Measurements from ENCODE around the gene P2RX4. TPM values are rescaled to one million over a fixed set of nuclear protein-coding genes. Genes with fewer than 3 reads are reported as not detected.

P2RX4 gene
- total and polyA plus RNA-seq, 2 of the 8 experiments (the other 6 are each of a cell fraction or from before 2014, with no cell fraction given), result 9.5 to 12.2 TPM

GRCh38 chr12:121189619-121190155, 20.2 kb upstream of the P2RX4 start:
- Histone ChIP-seq H3K27ac (ENCODE audit: low read depth, low read length) (no peak overlapping the region), H3K9ac (replicated peaks in 1 of 4; ENCODE audit: extremely low read depth in 1 of 4, low read depth in 3 of 4, low read length in 3 of 4) (no peak overlapping the region), H3K56ac (replicated peaks; ENCODE audit: insufficient read length, low read depth, low read length) (no peak overlapping the region), H3K18ac (ENCODE audit: extremely low read depth, low read length) (no peak overlapping the region), H2BK20ac (ENCODE audit: low read length) (no peak overlapping the region), H4K8ac (ENCODE audit: extremely low read depth, insufficient read depth, low read length) (peak overlapping the region; percentile 28; the same call in 1 of the 2 replicates), H3K4me2 (ENCODE audit: insufficient read depth in 1 of 2, low read depth in 2 of 2, low read length in 2 of 2) (no peak overlapping the region), H3K27me3 (replicated peaks in 1 of 4; ENCODE audit: control insufficient read depth in 3 of 4, extremely low read depth in 1 of 4, insufficient read depth in 3 of 4, low read length in 3 of 4) (no peaks in the 10 kb centered on the region), H3K79me2 (ENCODE audit: control insufficient read depth in 1 of 2, insufficient read depth in 2 of 2, low read length in 2 of 2) (no peaks in the 10 kb centered on the region), H3K4me3 (ENCODE audit: extremely low read depth in 1 of 4, insufficient read depth in 2 of 4, low read depth in 3 of 4, low read length in 4 of 4) (no peak overlapping the region), H3K36me3 (ENCODE audit: control insufficient read depth in 2 of 4, insufficient read depth in 4 of 4, low read length in 3 of 4) (no peaks in the 10 kb centered on the region), H2BK5ac (ENCODE audit: low read depth, low read length) (no peak overlapping the region), H3K9me3 (ENCODE audit: insufficient read depth in 2 of 2, low read depth in 1 of 2, low read length in 1 of 2) (no peaks in the 10 kb centered on the region), H3K79me1 (ENCODE audit: low read depth, low read length) (no peaks in the 10 kb centered on the region), H2BK15ac (ENCODE audit: low read length) (peak overlapping the region; percentile 97; the same call in 1 of the 2 replicates), H4K20me1 (replicated peaks in 1 of 2; ENCODE audit: control insufficient read depth in 1 of 2, insufficient read depth in 2 of 2, low read length in 2 of 2) (no peaks in the 10 kb centered on the region), H3K4me1 (replicated peaks in 1 of 4; ENCODE audit: control insufficient read depth in 3 of 4, insufficient read depth in 4 of 4, low read length in 3 of 4) (no peaks in the 10 kb centered on the region), H3K4ac (replicated peaks; ENCODE audit: insufficient read length, low read depth, low read length) (no peak overlapping the region), H4K91ac (replicated peaks; ENCODE audit: insufficient read length, low read length) (no peak overlapping the region), H2AK5ac (ENCODE audit: low read depth, low read length) (no peak overlapping the region), H2AFZ (ENCODE audit: low read length) (no peak overlapping the region), H3K14ac (ENCODE audit: insufficient read length) (no peak overlapping the region), H4K5ac (ENCODE audit: insufficient read length, low read depth, low read length) (no peak overlapping the region), H2BK120ac (replicated peaks; ENCODE audit: low read depth, low read length) (no peak overlapping the region), H3K23ac (ENCODE audit: insufficient read length) (no peak overlapping the region), H2BK12ac (ENCODE audit: low read depth, low read length) (peak overlapping the region; percentile 23; the same call in 1 of the 2 replicates), H3K23me2 (ENCODE audit: low read depth, low read length) (no peaks in the 10 kb centered on the region)
- DNase-seq (ENCODE audit: low read depth in 1 of 2, low spot score in 2 of 2) (no peak), FAIRE-seq (no peak)
- POLR2A ChIA-PET (ENCODE audit: partially characterized antibody), result no interaction called here
- peak in 1 of 3 experiments; percentile 8; a peak in 1 of 4 replicates for TF ChIP-seq CTCF (IDR thresholded peaks at IDR 0.05; ENCODE audit: control extremely low read depth in 1 of 3, insufficient read depth in 1 of 3, low read depth in 1 of 3, low read length in 3 of 3)
- TF ChIP-seq, protein P1, sequence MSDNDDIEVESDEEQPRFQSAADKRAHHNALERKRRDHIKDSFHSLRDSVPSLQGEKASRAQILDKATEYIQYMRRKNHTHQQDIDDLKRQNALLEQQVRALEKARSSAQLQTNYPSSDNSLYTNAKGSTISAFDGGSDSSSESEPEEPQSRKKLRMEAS (IDR thresholded peaks at IDR 0.05), result no peak
- no peak for TF ChIP-seq SP4 (IDR thresholded peaks at IDR 0.05; ENCODE audit: low read length)
- CTCF ChIA-PET (ENCODE audit: partially characterized antibody), result interaction anchor here (0.6 to 0.7 kb wide), 2 partner anchors 553 to 915 kb away, joined by 3 read pairs; no protein-coding TSS in a partner anchor
- WGBS, 2 experiments (ENCODE audit: extremely low coverage in 1 of 2, insufficient coverage in 1 of 2, insufficient read length in 1 of 2, insufficient replicate concordance in 2 of 2, low coverage in 1 of 2, low lambda C conversion rate in 2 of 2, missing lambda C conversion rate in 1 of 2), result 92% methylated on average over 9 of the region's 9 CpGs; no CpG with 5 or more reads in 1 of the 2 experiments
